Gastrocnemius medialis (tissue), 4 donors: ENCODE data around the gene IFI6.

ENCODE experiments used
- POLR2A ChIP-seq, 2 donors: fragments of 450-650 bp; IDR thresholded peaks; one replicate each; pipeline ENCODE4 v1.6.1; 2017; ENCODE audit warnings: antibody characterized with exemption in 2 of 2, mild to moderate bottlenecking in 2 of 2, moderate library complexity in 2 of 2
- TF ChIP-seq, protein P1 (sequence below), 5 experiments: fragments of 450-650 bp in 3 of 5; fragments of 200-600 bp in 2 of 5; sonication (generic) in 2 of 5; IDR thresholded peaks in 4 of 5; conservative IDR thresholded peaks in 1 of 5; 1 replicate in 4 of 5; 2 replicates in 1 of 5; pipeline ENCODE4 v1.5.1; 2016 to 2019; ENCODE audit warnings: antibody characterized with exemption in 5 of 5, mild to moderate bottlenecking in 3 of 5, moderate library complexity in 3 of 5

DNA sequence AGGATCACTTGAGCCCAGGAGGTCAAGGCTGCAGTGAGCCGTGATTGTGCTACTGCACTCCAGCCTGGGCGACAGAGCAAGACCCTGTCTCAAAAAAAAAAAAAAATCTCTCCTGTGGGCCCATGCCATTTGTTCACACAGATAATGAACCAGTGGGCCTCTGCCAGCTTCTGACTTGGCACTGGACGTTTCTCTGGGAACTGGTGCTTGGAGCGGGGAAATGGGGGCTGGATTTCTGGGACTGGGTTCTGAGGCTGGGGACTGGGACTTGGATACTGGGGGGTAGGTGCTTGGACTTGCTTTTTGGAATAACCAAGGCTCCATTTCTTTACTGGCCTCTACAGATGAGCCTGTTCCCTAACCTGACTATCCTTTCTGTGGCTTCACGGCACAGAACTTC, 9.7 kb downstream of the IFI6 start:
- no peak for TF ChIP-seq POLR2A (IDR thresholded peaks at IDR 0.05)
- TF ChIP-seq, protein P1, sequence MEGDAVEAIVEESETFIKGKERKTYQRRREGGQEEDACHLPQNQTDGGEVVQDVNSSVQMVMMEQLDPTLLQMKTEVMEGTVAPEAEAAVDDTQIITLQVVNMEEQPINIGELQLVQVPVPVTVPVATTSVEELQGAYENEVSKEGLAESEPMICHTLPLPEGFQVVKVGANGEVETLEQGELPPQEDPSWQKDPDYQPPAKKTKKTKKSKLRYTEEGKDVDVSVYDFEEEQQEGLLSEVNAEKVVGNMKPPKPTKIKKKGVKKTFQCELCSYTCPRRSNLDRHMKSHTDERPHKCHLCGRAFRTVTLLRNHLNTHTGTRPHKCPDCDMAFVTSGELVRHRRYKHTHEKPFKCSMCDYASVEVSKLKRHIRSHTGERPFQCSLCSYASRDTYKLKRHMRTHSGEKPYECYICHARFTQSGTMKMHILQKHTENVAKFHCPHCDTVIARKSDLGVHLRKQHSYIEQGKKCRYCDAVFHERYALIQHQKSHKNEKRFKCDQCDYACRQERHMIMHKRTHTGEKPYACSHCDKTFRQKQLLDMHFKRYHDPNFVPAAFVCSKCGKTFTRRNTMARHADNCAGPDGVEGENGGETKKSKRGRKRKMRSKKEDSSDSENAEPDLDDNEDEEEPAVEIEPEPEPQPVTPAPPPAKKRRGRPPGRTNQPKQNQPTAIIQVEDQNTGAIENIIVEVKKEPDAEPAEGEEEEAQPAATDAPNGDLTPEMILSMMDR (IDR thresholded peaks at IDR 0.05 in 4 of 5, conservative IDR thresholded peaks at IDR 0.05 in 1 of 5) = no peak
